Activated effector memory CD4-positive, alpha-beta T cell treated with anti-CD3 and anti-CD28 coated beads, Interleukin-2, amount 50 U/mL, for 16 hours (primary cell): Measurements from ENCODE around the gene KCNE1.
"Not testable (repeated sequence)": the region's sequence is repeated elsewhere in the genome, so short reads cannot be mapped to it uniquely, and the experiment has no call there.

ENCODE experiments used
- DNase-seq: peaks from one replicate; pipeline ENCODE4 v3.0.0-alpha.2; 2020

The KCNE1 gene

DNA sequence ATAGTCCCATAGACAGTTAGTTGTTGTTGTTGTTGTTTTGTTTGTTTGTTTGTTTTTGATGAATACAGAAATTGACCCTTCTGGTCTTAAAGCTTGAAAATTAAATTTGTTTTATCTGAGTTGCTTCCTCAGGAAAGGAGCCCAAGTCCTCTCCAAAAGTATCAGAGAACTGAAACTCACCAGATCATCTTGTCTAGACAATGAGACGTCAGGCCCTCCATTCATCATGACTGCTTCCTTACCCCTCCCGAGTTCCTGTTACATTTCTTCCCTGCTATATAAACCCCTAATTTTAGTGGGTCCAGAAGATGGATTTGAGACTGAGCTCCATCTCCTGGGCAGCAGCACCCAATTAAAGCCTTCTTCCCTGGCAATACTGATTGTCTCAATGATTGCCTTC, 105.3 kb downstream of the KCNE1 start:
- DNase-seq, result not testable (repeated sequence)

DNA sequence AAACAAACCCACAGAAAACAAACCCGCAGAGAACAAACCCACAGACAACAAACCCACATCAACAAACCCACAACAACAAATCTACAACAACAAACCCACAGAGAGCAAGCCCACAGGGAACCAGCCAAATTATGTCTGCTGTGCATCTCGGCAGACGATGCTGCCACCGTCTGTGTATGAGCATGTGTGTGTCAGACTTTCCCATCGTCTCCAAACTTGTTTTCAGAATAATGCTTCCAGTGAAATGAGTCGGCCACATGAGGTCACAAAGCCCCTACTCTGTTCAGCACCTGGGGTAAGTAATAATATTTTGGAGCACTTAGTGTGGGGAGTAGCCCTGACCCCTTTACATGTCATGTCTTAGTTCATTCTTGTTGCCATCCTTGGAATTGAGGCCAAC, 105.9 kb downstream of the KCNE1 start:
- DNase-seq, result not testable (repeated sequence)

DNA sequence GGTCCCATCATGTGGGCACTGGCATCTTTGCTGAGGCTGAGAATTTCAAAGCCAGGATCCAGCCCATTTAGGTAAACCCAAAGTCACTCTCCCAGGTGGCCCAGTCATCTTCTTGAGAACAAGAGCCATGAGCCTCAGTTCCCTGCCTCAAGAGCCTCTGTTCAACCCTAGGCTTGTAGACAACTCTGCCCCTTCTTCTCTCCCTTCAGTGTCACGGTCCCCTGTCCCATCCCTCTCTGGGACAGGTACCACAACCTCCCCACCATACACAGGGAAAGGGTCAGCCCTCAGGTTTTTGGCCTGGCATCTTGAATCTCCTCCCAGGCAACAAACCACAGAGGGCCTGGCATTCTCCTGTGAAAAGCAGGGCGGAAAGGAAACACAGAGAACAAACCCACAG, 106.3 kb downstream of the KCNE1 start:
- DNase-seq, result not testable (repeated sequence)

DNA sequence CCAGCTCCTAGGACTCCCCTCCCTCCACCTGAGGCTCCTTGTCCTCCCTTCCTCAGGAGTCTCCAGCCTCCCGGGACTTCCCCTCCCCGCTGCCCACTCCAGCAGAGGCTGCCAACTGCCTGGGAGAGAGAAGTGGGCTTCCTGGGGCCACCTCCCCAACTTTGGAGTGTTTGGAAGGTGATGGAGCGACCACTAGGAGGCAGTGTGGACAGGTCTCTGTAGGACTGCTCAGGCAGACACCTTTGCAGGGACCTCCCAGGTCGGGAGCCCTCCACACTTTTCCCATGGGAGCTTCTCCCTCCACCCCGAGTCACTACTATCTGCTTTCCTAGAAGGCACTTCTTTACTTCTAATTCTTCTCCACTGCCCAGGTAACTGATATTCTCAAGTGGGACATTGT, 107.3 kb downstream of the KCNE1 start:
- DNase-seq, result not testable (repeated sequence)

DNA sequence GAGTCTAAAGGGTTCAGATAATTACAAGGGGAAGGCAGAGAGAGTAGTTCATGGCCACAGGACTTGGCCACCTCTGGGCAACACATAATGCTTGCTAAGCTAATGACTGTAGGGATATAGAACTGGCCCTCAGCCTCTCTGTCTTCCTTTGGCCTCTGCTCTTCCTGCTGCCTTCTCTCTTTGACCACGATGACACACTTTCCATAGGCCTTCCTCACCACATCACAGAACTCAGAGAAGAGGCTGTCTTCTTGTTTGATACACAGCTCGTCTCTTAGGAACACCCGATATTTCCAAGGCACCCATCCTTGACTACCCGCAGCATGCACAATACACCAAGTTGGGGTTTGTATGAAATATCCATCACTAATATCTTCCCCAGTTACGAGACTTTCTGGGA, 111.5 kb downstream of the KCNE1 start:
- not testable (repeated sequence) for DNase-seq
